HepG2 (cell line): ENCODE data around the gene FANCG. TPM values are rescaled to one million over a fixed set of nuclear protein-coding genes. Genes with fewer than 3 reads are reported as not detected.

ENCODE experiments used
- DDIT3 ChIP-seq: sonication (generic); formaldehyde crosslinking; IDR thresholded peaks from 2 replicates; pipeline ENCODE4 v1.4.0; 2020; ENCODE audit warnings: mild to moderate bottlenecking, missing genetic modification reagents
- E2F2 ChIP-seq: sonication (generic); formaldehyde crosslinking; IDR thresholded peaks from 2 replicates; pipeline ENCODE4 v1.4.0; 2020; ENCODE audit warnings: missing genetic modification reagents, borderline replicate concordance
- FIP1L1 ChIP-seq: fragments of 200-400 bp; formaldehyde crosslinking; IDR thresholded peaks from 2 replicates; pipeline ENCODE4 v1.6.1; 2018; ENCODE audit warnings: low read depth, mild to moderate bottlenecking, low read length, moderate library complexity, borderline replicate concordance; ENCODE audit not compliant: insufficient read depth
- HNF4G ChIP-seq, 2 experiments: sonication (generic) in 1 of 2; formaldehyde crosslinking in 1 of 2; IDR thresholded peaks; 2 replicates each; pipeline versions ENCODE4 v1.4.0 to v1.6.1; 2011 to 2020; ENCODE audit warnings: borderline replicate concordance in 2 of 2, low read depth in 2 of 2, mild to moderate bottlenecking in 2 of 2, low read length in 1 of 2, missing genetic modification reagents in 1 of 2, moderate library complexity in 1 of 2
- IKZF5 ChIP-seq: IDR thresholded peaks from 2 replicates; pipeline ENCODE4 v1.6.1; 2018; ENCODE audit warnings: missing genetic modification reagents, mild to moderate bottlenecking, missing compliant biosample characterization
- MTERF4 ChIP-seq: sonication (generic); formaldehyde crosslinking; IDR thresholded peaks from 2 replicates; pipeline ENCODE4 v1.8.0; 2023; ENCODE audit warnings: mild to moderate bottlenecking, missing genetic modification reagents
- MYC ChIP-seq: sonication (generic); formaldehyde crosslinking; IDR thresholded peaks from 2 replicates; pipeline ENCODE4 v1.9.0; 2021; ENCODE audit warnings: missing genetic modification reagents, borderline replicate concordance
- RAD21 ChIP-seq: fragments of 450-650 bp; formaldehyde crosslinking; IDR thresholded peaks from 2 replicates; pipeline ENCODE4 v1.5.0; 2020; ENCODE audit warnings: mild to moderate bottlenecking
- RFXANK ChIP-seq: IDR thresholded peaks from 2 replicates; pipeline ENCODE4 v1.6.1; 2016
- ZBTB38 ChIP-seq: sonication (generic); formaldehyde crosslinking; IDR thresholded peaks from 2 replicates; pipeline ENCODE4 v1.5.1; 2020; ENCODE audit warnings: mild to moderate bottlenecking, missing genetic modification reagents
- ZMYM2 ChIP-seq: sonication (generic); formaldehyde crosslinking; IDR thresholded peaks from 2 replicates; pipeline ENCODE4 v1.8.0; 2022; ENCODE audit warnings: mild to moderate bottlenecking, missing genetic modification reagents
- ZNF343 ChIP-seq: sonication (generic); formaldehyde crosslinking; IDR thresholded peaks from 2 replicates; pipeline ENCODE4 v1.4.0; 2020; ENCODE audit warnings: mild to moderate bottlenecking, missing genetic modification reagents
- ZNF432 ChIP-seq: sonication (generic); formaldehyde crosslinking; IDR thresholded peaks from 2 replicates; pipeline ENCODE4 v1.5.0; 2020; ENCODE audit warnings: missing genetic modification reagents, mild to moderate bottlenecking, borderline replicate concordance
- ZNF660 ChIP-seq: sonication (generic); formaldehyde crosslinking; IDR thresholded peaks from 2 replicates; pipeline ENCODE4 v1.5.1; 2020; ENCODE audit warnings: mild to moderate bottlenecking, low read depth, missing genetic modification reagents, borderline replicate concordance
- ZNF703 ChIP-seq: sonication (generic); formaldehyde crosslinking; IDR thresholded peaks from 2 replicates; pipeline ENCODE4 v1.5.1; 2020; ENCODE audit warnings: missing genetic modification reagents, mild to moderate bottlenecking, moderate library complexity, borderline replicate concordance
- ZNF766 ChIP-seq: sonication (generic); formaldehyde crosslinking; IDR thresholded peaks from 2 replicates; pipeline ENCODE4 v1.5.0; 2020; ENCODE audit warnings: missing genetic modification reagents, borderline replicate concordance
- ZSCAN20 ChIP-seq: sonication (generic); formaldehyde crosslinking; IDR thresholded peaks from 2 replicates; pipeline ENCODE4 v1.4.0; 2020; ENCODE audit warnings: missing genetic modification reagents, mild to moderate bottlenecking, borderline replicate concordance
- ZSCAN21 ChIP-seq: sonication (generic); formaldehyde crosslinking; IDR thresholded peaks from 2 replicates; pipeline ENCODE4 v1.8.0; 2022; ENCODE audit warnings: mild to moderate bottlenecking, missing genetic modification reagents, moderate library complexity, borderline replicate concordance
- polyA plus RNA-seq, 8 experiments: library from polyadenylated mRNA; depleted of rRNA in 3 of 8; stranded (reverse) in 7 of 8; unstranded in 1 of 8; fragments of >200 nt; fragmentation: Illumina TruSeq in 4 of 8; extraction: Trizol in 4 of 8; gene quantifications; 2 replicates each; pipeline versions ENCODE4 v1.2.1 to v1.2.3, GENCODE V29; 2011 to 2016; ENCODE audit warnings: low read depth in 4 of 8, missing spikeins in 1 of 8, mixed read lengths in 1 of 8; ENCODE audit not compliant: insufficient read depth in 1 of 8
- total RNA-seq, 5 experiments: library from RNA; depleted of rRNA; stranded (reverse); fragments of >200 nt; fragmentation: Illumina TruSeq; extraction: Trizol; gene quantifications; 2 replicates each; pipeline ENCODE4 v1.2.3, GENCODE V29; 2016; ENCODE audit warnings: low read depth in 1 of 5
- TF ChIP-seq, protein P1 (sequence below): sonication (generic); formaldehyde crosslinking; IDR thresholded peaks from 2 replicates; pipeline ENCODE4 v1.8.1; 2022; ENCODE audit warnings: low read depth, mild to moderate bottlenecking, missing genetic modification reagents
- TF ChIP-seq, protein P2 (sequence below): sonication (generic); formaldehyde crosslinking; IDR thresholded peaks from 2 replicates; pipeline ENCODE4 v1.5.0; 2020; ENCODE audit warnings: mild to moderate bottlenecking, missing genetic modification reagents

The FANCG gene
- total and polyA plus RNA-seq, 2 of the 13 experiments (the other 11 are each of a cell fraction or from before 2014, with no cell fraction given): 14.4 to 45.1 TPM

- TF ChIP-seq E2F2: no peak
- TF ChIP-seq RFXANK: no peak
- TF ChIP-seq RAD21: peak; percentile 56
- TF ChIP-seq ZNF660 (CRISPR knock-in tag): no peak
- no peak for TF ChIP-seq ZMYM2 (CRISPR knock-in tag)
- no peak for TF ChIP-seq FIP1L1
- no peak; the same call in 1 of the 2 replicates for TF ChIP-seq MTERF4
- TF ChIP-seq ZNF343 (CRISPR knock-in tag): no peak; the same call in 1 of the 2 replicates
- no peak for TF ChIP-seq ZNF766 (CRISPR knock-in tag)
- TF ChIP-seq ZNF703 (CRISPR knock-in tag): peak; percentile 53
- TF ChIP-seq DDIT3 (CRISPR knock-in tag): no peak
- TF ChIP-seq IKZF5 (CRISPR knock-in tag): peak; percentile 11
- no peak for TF ChIP-seq ZNF432 (CRISPR knock-in tag)
- TF ChIP-seq ZBTB38 (CRISPR knock-in tag): no peak
- peak; percentile 80; the same call in 1 of the 2 replicates for TF ChIP-seq ZSCAN21 (CRISPR knock-in tag)
- TF ChIP-seq, protein P1, sequence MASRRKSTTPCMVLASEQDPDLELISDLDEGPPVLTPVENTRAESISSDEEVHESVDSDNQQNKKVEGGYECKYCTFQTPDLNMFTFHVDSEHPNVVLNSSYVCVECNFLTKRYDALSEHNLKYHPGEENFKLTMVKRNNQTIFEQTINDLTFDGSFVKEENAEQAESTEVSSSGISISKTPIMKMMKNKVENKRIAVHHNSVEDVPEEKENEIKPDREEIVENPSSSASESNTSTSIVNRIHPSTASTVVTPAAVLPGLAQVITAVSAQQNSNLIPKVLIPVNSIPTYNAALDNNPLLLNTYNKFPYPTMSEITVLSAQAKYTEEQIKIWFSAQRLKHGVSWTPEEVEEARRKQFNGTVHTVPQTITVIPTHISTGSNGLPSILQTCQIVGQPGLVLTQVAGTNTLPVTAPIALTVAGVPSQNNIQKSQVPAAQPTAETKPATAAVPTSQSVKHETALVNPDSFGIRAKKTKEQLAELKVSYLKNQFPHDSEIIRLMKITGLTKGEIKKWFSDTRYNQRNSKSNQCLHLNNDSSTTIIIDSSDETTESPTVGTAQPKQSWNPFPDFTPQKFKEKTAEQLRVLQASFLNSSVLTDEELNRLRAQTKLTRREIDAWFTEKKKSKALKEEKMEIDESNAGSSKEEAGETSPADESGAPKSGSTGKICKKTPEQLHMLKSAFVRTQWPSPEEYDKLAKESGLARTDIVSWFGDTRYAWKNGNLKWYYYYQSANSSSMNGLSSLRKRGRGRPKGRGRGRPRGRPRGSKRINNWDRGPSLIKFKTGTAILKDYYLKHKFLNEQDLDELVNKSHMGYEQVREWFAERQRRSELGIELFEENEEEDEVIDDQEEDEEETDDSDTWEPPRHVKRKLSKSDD: no peak
- no peak for TF ChIP-seq HNF4G (IDR thresholded peaks at IDR 0.05; ENCODE audit: borderline replicate concordance, low read depth, low read length)
- TF ChIP-seq HNF4G (CRISPR knock-in tag; IDR thresholded peaks at IDR 0.05; ENCODE audit: borderline replicate concordance, low read depth): peak; percentile 54
- TF ChIP-seq MYC: peak; percentile 68
- TF ChIP-seq ZSCAN20 (CRISPR knock-in tag): 0 out of 2 replicates have a peak, but pooled peaks have one; percentile 56
- TF ChIP-seq, protein P2, sequence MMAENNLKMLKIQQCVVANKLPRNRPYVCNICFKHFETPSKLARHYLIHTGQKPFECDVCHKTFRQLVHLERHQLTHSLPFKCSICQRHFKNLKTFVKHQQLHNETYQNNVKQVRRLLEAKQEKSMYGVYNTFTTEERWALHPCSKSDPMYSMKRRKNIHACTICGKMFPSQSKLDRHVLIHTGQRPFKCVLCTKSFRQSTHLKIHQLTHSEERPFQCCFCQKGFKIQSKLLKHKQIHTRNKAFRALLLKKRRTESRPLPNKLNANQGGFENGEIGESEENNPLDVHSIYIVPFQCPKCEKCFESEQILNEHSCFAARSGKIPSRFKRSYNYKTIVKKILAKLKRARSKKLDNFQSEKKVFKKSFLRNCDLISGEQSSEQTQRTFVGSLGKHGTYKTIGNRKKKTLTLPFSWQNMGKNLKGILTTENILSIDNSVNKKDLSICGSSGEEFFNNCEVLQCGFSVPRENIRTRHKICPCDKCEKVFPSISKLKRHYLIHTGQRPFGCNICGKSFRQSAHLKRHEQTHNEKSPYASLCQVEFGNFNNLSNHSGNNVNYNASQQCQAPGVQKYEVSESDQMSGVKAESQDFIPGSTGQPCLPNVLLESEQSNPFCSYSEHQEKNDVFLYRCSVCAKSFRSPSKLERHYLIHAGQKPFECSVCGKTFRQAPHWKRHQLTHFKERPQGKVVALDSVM (CRISPR knock-in tag): peak; percentile 64
Measured at GRCh38 chr9:35071814-35072460, 7.8 kb downstream of the FANCG start (continued).
